IPS-NIHi7 (cell line): ENCODE measurements around the gene SHISA4.

Experiments
- DNase-seq: peaks from one replicate; pipeline ENCODE4 v3.0.0; 2012; ENCODE audit warnings: mixed read lengths; ENCODE audit errors: extremely low spot score

Gene SHISA4

DNA sequence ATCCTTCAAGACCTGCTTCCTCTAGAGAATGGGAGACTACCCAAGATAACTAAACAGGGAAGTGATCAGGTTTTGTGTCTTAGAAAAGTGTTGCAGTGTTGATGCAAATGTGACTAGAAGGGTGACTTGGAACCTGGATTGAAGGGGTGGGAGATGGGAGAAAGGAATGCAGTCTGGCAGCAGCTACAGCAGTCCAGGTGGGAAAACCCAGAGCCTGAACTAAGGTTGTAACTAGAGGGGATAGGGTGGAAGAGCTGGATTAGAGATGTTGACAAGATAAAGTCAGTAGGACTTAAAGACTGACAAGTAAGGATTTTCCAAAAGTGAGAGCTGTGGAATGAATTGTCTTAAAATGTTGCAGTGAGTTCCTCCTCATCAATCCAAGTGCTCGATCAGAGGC, 7.1 kb upstream of the SHISA4 start:
- peak; percentile 38 for DNase-seq

DNA sequence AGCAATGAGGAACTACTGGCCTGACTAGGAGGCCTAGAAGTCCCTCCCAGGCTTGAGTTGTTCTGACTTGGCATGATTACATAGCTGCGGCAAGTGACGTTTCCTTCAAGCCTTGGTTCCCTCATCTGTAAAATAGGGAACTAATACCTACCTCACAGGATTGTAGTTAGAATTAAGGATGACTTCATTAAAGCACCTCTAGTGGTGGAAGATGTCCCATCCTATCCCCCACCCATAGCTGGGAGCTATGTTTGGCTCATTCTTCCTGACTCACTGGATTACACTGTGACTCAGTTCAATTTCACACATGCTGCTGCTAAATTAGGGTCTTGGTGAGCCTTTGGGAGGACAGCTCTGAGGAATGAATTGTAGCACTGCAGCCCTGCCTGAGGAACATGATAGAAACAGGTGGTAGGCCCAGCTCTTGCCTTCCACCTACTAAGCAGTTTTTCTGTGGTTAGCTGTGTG, 6.0 kb upstream of the SHISA4 start:
- DNase-seq: no peak

DNA sequence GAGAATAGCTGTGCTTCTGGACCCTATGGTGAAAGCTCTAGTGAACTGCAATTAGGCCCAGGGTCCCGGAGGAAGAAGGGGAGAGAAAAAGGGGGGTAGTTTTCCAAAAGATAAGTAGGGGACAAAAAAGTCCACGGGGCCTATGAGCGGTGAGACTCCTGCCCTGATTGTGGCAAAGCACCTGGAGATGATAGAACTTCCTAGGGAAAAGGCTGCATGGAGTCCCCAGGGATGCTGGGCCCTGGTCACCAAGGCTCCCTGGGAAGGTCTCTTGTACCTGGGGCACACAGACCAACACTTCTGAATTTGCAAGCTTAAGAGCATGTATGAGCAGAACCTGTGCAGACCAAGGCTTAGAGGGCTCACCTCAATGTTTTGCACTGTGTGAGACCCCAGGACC, 5.4 kb upstream of the SHISA4 start:
- DNase-seq: no peak

DNA sequence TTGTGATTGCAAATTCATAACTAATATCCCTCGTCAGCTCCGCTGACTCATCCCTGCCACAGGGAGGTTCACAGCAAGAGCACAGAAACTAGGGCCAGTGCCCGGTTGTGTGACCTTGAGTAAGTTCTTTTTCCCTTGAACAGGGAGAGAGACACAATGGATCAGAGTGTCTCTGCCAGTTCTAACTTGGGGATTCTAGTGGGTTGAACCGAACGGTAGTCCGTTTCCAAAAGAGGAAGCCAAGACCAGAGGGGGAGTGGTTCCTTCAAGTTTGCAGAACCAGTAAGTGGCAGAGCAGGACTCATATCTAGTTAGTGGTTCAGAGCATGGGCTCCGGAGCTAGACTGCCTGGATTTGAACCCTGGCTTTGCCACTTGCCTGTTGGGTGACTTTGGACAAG, 4.9 kb upstream of the SHISA4 start:
- DNase-seq: no peak

DNA sequence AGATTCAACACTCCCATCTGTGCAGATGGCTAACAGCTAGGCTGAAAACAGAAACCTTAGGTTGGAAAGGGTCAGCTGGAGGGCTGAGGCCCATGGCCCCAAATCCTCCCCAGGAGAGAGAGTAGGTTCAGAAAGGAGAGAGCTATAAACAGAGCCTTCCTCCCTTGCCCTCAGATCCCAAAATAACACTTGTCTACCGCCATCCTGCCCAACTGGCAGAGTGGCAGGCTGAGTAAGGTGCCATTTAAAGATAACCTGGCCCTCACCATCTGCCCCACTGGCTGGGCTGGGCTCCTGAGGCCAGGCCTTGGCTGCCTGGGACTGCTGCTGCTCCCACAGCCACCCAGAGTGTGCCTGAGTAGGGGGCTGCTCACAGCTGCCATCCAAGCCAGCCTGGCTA, 4.3 kb upstream of the SHISA4 start:
- no peak for DNase-seq

DNA sequence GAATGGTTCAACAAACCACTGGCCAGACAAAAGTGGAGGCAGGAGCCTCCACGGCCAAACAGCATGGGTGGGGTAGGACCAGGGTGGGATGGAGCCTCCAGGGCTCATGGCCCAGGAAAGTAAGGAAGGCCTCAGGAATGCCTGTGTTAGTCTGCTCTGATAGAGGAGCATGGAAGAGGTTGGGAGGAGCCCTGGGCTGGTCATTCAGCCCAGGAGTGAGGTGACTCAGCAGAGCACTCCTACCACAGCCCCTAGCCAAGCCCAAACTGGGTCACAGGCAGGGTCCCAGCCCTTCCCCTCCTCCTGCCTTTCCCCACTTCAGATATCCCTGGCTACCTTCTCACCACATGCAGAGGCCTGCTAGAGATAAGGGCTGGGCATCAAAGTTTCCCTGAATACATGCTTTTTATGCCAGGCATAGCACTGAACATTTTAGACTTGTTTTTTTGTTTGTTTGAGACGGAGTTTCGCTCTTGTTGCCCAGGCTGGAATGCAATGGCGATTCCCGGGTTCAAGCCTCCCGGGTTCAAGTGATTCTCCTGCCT, 3.1 kb upstream of the SHISA4 start:
- peak; percentile 60 for DNase-seq

DNA sequence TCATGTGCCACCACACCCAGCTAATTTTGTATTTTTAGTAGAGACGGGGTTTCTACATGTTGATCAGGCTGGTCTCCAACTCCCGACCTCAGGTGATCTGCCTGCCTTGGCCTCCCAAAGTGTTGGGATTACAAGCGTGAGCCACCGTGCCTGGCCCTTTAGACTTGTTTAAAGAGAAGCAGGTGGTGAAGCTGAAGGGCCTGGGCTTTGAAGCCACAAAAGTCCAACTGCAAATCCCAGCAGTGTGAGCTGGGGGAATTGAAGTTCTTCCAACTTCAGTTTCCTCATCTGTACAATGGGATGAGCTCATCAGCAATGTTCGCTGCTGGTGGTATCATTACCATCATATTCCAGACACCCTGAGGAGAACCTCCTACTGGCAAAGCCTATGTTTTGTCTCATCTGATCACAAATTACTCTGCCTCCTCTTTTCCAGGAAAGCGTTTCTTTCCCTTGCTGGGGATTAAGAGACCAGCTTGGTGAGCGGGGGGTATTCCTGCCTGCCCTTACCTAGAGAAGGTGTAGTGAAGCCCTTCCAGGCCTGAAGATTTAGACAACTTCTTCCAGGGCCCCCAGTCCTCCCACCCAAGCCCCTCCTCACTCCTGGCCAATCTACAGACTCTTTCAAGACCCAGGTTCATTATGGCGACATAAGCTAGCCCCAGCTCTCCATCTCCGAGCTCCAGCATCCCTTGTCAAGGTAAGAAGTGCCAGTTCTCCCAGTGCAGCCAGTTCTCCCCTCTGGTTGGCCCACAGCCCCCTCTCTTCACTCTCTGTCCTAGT, 2.4 kb upstream of the SHISA4 start:
- no peak for DNase-seq

DNA sequence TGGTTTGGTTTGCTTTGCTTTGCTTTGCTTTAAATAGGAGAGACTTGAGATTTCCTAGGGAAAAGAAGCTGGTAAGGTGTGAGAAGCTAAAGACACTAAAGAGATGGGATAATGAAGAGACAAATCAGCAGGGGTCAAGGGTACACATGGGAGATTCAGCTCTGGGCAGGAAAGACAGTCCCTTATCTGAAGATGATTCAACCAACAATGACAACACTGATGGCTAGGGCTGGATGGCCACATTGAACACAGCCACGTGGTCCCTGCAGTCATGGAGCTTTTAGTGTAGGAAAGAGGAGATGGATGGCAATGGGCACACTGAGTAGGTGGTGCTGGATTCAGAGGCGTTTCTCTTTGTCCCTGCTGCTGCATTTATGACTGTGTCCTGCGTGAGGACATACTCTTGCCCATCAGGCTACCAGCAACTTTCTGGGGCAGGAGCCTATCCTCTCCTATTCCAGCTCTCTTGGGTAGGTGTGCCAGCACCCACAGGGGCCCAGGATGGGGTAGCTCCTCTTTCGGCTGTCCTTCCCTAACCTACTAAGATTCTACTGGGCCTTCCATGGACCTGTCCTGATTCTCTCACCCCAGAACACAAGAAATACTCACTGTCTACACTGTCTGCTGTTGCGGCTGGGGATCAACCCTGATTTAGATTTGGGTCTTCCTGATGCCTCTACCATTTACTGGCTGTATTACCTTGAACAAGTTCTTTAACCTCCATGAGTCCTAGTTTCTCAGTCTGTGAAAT, 1.4 kb upstream of the SHISA4 start:
- DNase-seq: no peak

DNA sequence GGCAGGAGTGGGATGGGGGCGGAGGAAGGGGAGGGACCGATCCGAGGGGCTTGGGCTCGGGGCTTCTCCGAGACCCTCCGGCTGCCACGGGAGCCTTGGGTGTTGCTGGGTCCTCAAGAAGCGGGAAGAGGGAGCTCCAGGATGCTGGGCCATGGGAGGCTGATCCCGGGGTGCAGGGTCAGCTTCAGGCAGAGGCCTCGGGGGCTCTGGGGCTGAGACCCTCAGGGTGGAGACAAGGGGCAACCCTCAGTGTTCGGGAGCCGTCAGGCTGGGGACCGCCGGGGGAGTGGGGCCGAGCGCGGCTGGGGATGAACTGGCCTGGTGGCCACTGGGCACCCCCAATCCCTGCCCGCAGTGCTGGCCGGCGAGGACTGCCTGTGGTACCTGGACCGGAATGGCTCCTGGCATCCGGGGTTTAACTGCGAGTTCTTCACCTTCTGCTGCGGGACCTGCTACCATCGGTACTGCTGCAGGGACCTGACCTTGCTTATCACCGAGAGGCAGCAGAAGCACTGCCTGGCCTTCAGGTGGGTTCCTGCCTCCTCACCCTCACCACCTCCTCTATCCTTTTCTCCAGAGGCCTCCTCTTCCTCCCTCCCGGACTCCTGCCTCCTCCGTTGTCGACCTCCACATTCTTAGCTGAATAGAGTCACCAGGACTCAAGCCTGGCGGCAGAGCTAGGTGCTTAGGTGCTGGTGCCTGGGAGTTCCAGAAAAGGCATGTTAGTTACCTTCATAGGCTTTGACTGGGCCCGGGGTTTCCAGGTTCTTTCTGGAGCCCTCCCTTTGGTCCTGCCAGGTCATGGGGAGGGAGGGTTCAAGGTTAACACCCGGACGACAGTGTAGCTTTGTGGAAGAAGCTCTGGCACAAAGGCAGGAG, 631 bp downstream of the SHISA4 start:
- no peak for DNase-seq

DNA sequence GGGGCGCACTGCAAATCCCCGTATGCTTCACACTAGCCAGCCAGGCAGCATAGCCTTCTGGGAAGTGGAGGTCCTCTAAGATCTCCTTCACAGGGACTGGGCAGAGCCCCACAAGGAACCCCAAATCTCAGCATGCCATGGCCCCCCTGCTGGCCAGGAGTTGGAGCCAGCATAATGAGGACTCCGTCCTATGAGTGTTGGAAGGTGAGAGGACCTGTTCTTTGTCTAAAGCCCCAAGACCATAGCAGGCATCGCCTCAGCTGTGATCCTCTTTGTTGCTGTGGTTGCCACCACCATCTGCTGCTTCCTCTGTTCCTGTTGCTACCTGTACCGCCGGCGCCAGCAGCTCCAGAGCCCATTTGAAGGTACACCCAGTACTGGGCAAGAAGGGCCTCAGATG, 1.5 kb downstream of the SHISA4 start:
- DNase-seq: no peak

DNA sequence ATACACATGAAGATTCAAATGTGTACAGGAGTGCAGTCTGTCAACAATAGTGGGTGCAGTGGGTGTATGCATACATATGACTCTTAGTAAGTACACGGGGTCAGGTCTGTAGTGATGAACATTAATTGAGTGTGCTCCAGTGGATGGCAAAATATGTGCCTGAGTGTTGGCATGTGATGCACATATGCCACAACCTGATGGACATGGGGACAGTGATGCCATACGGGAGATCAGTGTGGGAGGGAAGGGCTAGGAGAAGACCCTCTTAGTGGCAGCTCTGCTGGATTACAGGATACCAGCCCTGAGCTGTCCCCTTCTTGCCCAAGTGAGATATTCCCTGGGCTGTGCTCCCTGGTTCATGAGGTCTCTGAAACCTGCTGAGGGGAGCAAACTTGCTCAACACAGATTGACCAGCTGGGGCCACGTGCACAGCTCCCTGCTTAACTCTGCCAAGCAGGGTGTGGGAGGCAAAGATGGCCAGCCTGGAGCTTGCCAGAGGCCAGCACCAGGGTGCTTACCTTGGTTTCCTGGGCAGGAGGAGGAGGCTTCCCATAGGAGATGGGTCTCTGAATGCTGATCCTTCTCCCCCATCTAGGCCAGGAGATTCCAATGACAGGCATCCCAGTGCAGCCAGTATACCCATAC, 2.2 kb downstream of the SHISA4 start:
- DNase-seq: no peak

DNA sequence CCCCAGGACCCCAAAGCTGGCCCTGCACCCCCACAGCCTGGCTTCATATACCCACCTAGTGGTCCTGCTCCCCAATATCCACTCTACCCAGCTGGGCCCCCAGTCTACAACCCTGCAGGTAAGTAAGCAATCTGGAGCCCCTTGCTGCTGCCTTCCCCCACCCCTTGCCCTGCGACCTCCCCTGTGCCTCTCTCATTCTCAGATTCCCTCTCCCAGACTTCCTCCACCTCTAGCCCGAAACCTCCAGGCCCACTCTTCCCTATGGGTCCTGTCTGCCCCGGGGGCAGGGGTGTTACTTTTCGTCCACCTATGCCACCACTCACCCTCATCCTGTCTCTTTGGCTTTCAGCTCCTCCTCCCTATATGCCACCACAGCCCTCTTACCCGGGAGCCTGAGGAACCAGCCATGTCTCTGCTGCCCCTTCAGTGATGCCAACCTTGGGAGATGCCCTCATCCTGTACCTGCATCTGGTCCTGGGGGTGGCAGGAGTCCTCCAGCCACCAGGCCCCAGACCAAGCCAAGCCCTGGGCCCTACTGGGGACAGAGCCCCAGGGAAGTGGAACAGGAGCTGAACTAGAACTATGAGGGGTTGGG, 2.9 kb downstream of the SHISA4 start:
- DNase-seq: no peak

DNA sequence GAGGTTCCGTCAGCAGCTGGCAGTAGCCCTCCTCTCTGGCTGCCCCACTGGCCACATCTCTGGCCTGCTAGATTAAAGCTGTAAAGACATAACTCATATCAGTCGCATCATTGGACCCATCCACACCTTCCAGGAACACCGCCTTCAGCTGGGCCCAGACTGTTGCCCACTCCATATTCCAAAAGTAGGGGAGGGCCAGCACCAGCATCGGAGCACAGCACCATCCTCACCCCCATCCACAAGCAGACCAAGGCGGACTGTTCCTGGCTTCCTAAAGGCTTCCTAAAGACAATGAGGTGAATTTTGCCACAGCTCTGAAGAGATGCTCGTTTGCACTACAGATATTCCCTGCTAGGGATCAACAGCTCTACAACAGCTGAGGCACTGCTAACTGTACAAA, 3.5 kb downstream of the SHISA4 start:
- DNase-seq: no peak

DNA sequence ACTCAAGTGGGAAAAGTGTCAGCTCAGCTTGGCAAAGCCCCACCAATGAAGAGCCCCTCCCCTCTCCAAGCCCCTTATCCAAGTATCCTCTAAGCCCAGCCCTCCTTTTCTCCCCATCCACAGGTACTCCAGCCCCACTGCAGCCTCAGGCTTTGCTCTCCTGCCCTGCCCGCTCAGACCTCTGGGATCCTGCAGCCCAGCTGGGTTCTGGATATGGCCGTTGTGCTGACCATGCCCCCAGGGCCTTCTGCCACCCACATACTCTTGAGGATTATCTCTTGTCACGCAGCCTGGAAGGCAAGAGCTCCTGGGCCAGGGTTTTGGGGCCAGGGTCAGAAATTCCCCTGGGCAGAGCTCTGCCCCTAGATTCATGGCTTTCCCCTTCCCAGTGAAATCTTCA, 4.7 kb downstream of the SHISA4 start:
- DNase-seq: no peak

DNA sequence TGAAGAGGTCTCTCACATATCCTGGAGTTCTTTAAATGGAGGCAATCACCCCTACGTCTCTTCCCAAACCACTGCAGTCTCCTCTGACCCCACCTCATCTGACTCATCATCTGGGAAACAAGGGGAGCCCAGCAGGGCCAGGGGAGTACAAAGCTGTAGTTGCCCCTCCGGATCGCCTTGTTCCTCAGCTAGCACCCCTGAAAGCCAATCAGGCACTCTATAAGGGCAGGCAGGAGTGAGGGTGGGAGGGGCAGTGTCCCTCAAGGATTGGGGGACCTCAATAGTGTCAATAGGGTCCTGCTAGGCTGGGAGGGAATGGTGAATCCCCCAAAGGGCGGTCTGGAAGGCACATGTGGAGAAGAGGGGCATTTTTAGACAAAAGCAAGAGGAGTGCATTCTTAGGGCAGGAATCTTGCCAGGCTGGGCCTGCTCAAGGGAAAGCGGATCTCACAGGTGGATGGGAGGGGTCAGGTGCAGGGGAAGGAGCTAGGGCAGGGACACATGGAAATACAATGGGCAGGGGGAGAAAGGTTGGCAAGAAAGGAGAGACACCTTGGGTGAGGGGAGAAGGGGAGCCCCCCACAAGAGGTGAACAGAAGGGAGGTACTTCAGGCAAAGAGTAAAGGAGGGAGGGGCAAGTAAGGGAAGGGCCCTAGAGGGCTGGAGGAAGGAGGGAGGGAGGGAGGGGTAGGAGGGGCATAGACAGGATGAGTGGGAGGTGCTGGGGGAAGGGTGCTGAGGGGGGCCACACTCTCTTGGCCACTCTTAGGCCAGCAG, 5.8 kb downstream of the SHISA4 start:
- DNase-seq: no peak

DNA sequence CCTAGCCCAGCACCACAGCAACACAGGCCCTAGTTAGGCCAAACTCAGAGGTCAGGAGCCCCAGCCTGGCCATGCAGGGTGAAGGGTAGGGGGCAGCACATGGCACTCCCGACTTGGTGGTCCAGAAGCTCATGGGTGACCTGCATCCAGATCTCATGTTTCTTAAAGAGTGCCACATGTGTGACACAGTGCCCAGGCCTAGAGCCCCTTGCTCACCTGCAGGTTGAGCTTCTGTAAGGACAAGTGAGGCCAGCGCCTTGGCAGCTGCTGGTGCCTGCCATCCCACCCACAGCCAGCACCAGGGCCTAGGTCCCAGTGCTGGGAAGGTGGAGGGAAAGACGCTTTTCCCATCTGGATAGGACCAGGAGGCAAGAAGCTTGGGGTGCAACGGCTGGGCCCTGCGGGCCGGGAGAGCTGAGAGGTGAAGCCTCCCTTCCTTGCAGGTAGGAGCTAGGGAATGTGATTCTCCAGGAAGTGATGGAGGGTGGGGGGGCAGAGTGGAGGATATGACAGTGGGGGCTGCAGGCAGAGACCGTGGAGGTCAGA, 6.5 kb downstream of the SHISA4 start:
- DNase-seq: no peak

DNA sequence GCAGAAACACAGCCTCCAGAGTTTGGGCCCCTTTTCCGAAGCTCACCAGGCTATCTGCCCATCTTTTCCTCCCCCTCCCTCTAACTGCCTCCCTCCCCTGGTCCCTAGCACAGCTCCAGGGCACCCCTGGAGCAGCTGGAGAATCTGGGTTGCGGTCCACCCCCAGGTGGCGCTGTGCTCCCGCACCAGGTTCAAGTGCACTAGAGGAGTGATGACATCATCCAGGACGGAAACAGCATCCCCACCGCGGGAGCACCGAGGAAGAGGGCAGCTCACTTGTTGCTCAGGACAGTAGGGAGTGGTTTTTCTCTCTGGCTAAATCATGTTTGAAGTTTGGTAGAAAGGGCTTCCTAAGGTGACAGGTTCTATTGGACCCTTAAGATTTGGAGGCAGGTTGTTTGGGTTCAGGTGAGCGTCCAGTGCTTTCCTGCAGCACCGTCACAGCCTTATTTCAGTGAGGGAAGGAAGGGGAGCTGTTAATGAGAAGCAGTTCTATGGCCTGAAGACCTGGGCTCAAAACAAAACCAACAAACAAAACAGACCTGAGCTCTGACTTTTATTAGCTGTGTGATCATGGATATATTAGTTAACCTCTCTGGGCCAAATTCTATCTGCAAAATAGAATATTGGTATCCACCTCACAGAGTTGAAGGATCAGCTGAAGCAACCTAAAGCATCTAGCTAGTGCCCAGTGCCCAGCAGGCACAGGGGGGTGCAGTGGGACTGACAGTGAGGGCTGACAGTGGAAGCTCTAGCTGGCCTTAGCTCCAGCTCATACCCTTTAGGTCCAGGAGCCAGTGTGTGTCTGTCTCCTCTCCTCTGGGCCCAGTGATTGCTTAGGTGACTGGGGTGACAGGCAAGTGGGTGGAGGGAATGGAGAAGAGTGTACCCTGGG, 7.5 kb downstream of the SHISA4 start:
- peak; percentile 95 for DNase-seq

DNA sequence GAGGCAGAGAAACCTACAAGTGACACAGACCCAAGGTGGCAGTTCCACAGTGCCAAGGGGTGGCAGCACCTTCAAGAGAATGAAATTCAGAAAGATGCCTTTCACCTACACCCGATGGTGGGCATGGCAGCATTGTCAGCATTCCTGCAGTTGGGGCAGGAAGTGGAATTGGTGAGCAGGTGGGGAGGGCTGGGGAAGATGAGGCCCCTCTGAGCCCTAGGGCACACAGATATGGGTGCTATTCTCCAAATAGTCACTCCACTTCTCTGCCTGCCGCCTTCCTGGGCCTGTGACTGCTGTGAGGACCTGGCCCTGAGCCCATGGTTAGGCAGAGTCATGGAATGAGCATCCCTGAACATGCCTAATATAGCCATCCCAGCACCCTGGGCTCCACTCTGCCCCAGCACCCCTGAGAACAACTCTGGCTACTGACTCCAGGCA, 8.3 kb downstream of the SHISA4 start:
- DNase-seq: no peak
